Sciatic nerve (tissue), 2 donors: ENCODE data around the gene COMMD4. TPM values are rescaled to one million over a fixed set of nuclear protein-coding genes. Genes with fewer than 3 reads are reported as not detected.
A peak's percentile ranks its signal among the peaks of the same experiment; 100 is the strongest.
"Not testable (repeated sequence)": the region's sequence is repeated elsewhere in the genome, so short reads cannot be mapped to it uniquely, and the experiment has no call there.

Experiments
- ATAC-seq: fragments of 200-7000 bp; cut with Tn5 transposase; one replicate; pipeline ENCODE4 v1.9.1; 2020; ENCODE audit warnings: mild to moderate bottlenecking, moderate library complexity
- DNase-seq: peaks from one replicate; pipeline ENCODE4 v3.0.0-alpha.2; 2020; ENCODE audit warnings: low spot score
- intact Hi-C: fragments of 100-400 bp; cut with DNase I; formaldehyde crosslinking; loops from one replicate; pipeline ENCODE4 v1.14.2; 2022
- microRNA-seq: library from miRNA; unstranded; fragments of <30 nt; microRNA quantifications from one replicate; pipeline ENCODE4 v1.2.0, GENCODE V29; 2020
- total RNA-seq: library from RNA; stranded (reverse); fragmentation: NEBNext Ultra II Directional; extraction: Animal tissue kit (Norgen Biotek cat#: 25700); gene quantifications from one replicate; pipeline ENCODE4 v1.2.1, GENCODE V29; 2021
- donor health status: DM: no; HTN: no; CAD: no.
- donor health status: DM: no; HTN: no; CAD: no.

The COMMD4 gene
- total RNA-seq, 1 donor from 2014 or later: 36.8 TPM

- DNase-seq: no peak
- intact Hi-C loops: no loop called here
- peak; percentile 2 for ATAC-seq
Measured at GRCh38 chr15:75367406-75367912, 31.6 kb downstream of the COMMD4 start.

GRCh38 chr15:75367913-75368688, 32.2 kb downstream of the COMMD4 start, which contains the start of gene MAN2C1:
MAN2C1 (minus strand) TSS chr15:75368607; CDS start chr15:75368583, 24 bp downstream.
- intact Hi-C loops: no loop called here
- ATAC-seq: peak; percentile 97
- peak; percentile 96 for DNase-seq

- DNase-seq (no peak), ATAC-seq (peak; percentile 1)
- intact Hi-C loops: no loop called here
Measured at GRCh38 chr15:75368689-75369239, 32.9 kb downstream of the COMMD4 start.

GRCh38 chr15:75369897-75370581, 34.2 kb downstream of the COMMD4 start:
- intact Hi-C loops: no loop called here
- ATAC-seq: no peak
- DNase-seq: no peak

- no peak for ATAC-seq
- intact Hi-C loops: no loop called here
- no peak for DNase-seq
Measured at GRCh38 chr15:75371486-75371885, 35.6 kb downstream of the COMMD4 start.

GRCh38 chr15:75371901-75372688, 36.2 kb downstream of the COMMD4 start:
- DNase-seq (no peak), ATAC-seq (no peak)
- intact Hi-C loops: no loop called here

GRCh38 chr15:75380773-75381172, 44.9 kb downstream of the COMMD4 start:
- DNase-seq: no peak
- intact Hi-C loops: no loop called here
- no peak for ATAC-seq

- intact Hi-C loops: not testable (repeated sequence)
Measured at GRCh38 chr15:75383986-75384385, 48.1 kb downstream of the COMMD4 start.

More at GRCh38 chr15:75383986-75384385, 48.1 kb downstream of the COMMD4 start:
- DNase-seq, ATAC-seq: not testable (repeated sequence)

Small RNA genes within 50 kb of the gene (microRNA-seq; reads per million reads assigned to microRNA genes)
- gene MIR631: not detected

Other genes starting within 250 kb of the COMMD4 start
- 25.5 TPM for gene C15orf39, start 134.2 kb upstream of the COMMD4 start, total RNA-seq
- gene GOLGA6C, start 77.7 kb upstream of the COMMD4 start, total RNA-seq: not detected
- gene GOLGA6D, start 53.2 kb upstream of the COMMD4 start, total RNA-seq: 0.18 TPM
- 51.6 TPM for gene NEIL1, start 11.0 kb downstream of the COMMD4 start, total RNA-seq
- gene MAN2C1, start 32.5 kb downstream of the COMMD4 start, total RNA-seq: 231 TPM
- 73.6 TPM for gene SIN3A, start 115.6 kb downstream of the COMMD4 start, total RNA-seq
- gene PTPN9, start 243.3 kb downstream of the COMMD4 start, total RNA-seq: 45.3 TPM